CD4-positive, alpha-beta T cell treated with Interleukin-6 for 4 hours (primary cell): ENCODE results near the gene EFTUD2.
"Not testable (repeated sequence)": the region's sequence is repeated elsewhere in the genome, so short reads cannot be mapped to it uniquely, and the experiment has no call there.

Source experiments
- DNase-seq: peaks from one replicate; pipeline ENCODE4 v3.0.0-alpha.2; 2020; ENCODE audit warnings: mixed read lengths

The EFTUD2 gene

GRCh38 chr17:44846206-44846605 lies 53.0 kb downstream of the EFTUD2 start:
- DNase-seq: no peak

- DNase-seq: no peak
These were observed 54.8 kb downstream of the EFTUD2 start for GRCh38 chr17:44844390-44844830.

GRCh38 chr17:44842748-44843147 lies 56.5 kb downstream of the EFTUD2 start:
- DNase-seq: no peak

GRCh38 chr17:44840936-44841335 lies 58.3 kb downstream of the EFTUD2 start:
- no peak for DNase-seq

GRCh38 chr17:44840274-44840673 lies 59.0 kb downstream of the EFTUD2 start:
- DNase-seq: no peak

GRCh38 chr17:44837196-44837595 lies 62.0 kb downstream of the EFTUD2 start:
- DNase-seq: no peak

- DNase-seq: no peak
These were observed 66.4 kb downstream of the EFTUD2 start for GRCh38 chr17:44832805-44833204.

GRCh38 chr17:44831371-44831770 lies 67.9 kb downstream of the EFTUD2 start:
- DNase-seq: no peak

GRCh38 chr17:44830359-44831288 lies 68.6 kb downstream of the EFTUD2 start:
- DNase-seq: peak; percentile 4

- peak; percentile 5 for DNase-seq
These were observed 69.5 kb downstream of the EFTUD2 start, which contains the start of gene GJC1 for GRCh38 chr17:44829523-44830358. Gene GJC1 (minus strand): TSS chr17:44830287. CDS start chr17:44805817, 24,470 bp downstream.

- DNase-seq: no peak
These were observed 70.2 kb downstream of the EFTUD2 start for GRCh38 chr17:44828919-44829522.

- DNase-seq: no peak
These were observed 71.4 kb downstream of the EFTUD2 start for GRCh38 chr17:44827863-44828262.

- no peak for DNase-seq
These were observed 73.0 kb downstream of the EFTUD2 start for GRCh38 chr17:44826123-44826790.

- DNase-seq: not testable (repeated sequence)
These were observed 74.0 kb downstream of the EFTUD2 start for GRCh38 chr17:44825236-44825635.

GRCh38 chr17:44820631-44821212 lies 78.5 kb downstream of the EFTUD2 start:
- DNase-seq: no peak

GRCh38 chr17:44818508-44818907 lies 80.7 kb downstream of the EFTUD2 start:
- DNase-seq: not testable (repeated sequence)

GRCh38 chr17:44812263-44812662 lies 87.0 kb downstream of the EFTUD2 start:
- DNase-seq: no peak

GRCh38 chr17:44808656-44809388 lies 90.4 kb downstream of the EFTUD2 start:
- not testable (repeated sequence) for DNase-seq

- no peak for DNase-seq
These were observed 91.1 kb downstream of the EFTUD2 start for GRCh38 chr17:44808156-44808555.

- no peak for DNase-seq
These were observed 91.5 kb downstream of the EFTUD2 start for GRCh38 chr17:44807817-44808155.

GRCh38 chr17:44807093-44807816 lies 92.0 kb downstream of the EFTUD2 start:
- DNase-seq: no peak
